Heart right ventricle (tissue), 16 donors: ENCODE results near the gene SFXN4. TPM values are rescaled to one million over a fixed set of nuclear protein-coding genes. Genes with fewer than 3 reads are reported as not detected.
"Not testable (repeated sequence)": the region's sequence is repeated elsewhere in the genome, so short reads cannot be mapped to it uniquely, and the experiment has no call there.

Source experiments
- ATAC-seq, 8 donors: fragments of 200-7000 bp; cut with Tn5 transposase; one replicate each; pipeline ENCODE4 v1.9.1; 2020; ENCODE audit warnings: mild to moderate bottlenecking in 8 of 8, moderate library complexity in 8 of 8, moderate number of reproducible peaks in 1 of 8
- DNase-seq, 2 donors: peaks; one replicate each; pipeline ENCODE4 v3.0.0-alpha.2; 2020
- H3K27ac ChIP-seq, 10 donors: fragments of 200-600 bp; sonication (generic) in 2 of 10; one replicate each; pipeline versions ENCODE4 v1.5.0 to v1.8.0; 2020 to 2022; ENCODE audit warnings: mild to moderate bottlenecking in 3 of 10
- H3K27me3 ChIP-seq, 7 donors: fragments of 200-600 bp; one replicate each; pipeline ENCODE4 v1.8.0; 2021 to 2022; ENCODE audit warnings: mild to moderate bottlenecking in 2 of 7
- H3K36me3 ChIP-seq, 9 donors: fragments of 200-600 bp; sonication (generic) in 1 of 9; one replicate each; pipeline versions ENCODE4 v1.5.0 to v1.8.0; 2020 to 2022; ENCODE audit warnings: mild to moderate bottlenecking in 2 of 9
- H3K4me1 ChIP-seq, 9 donors: fragments of 200-600 bp; sonication (generic) in 1 of 9; one replicate each; pipeline versions ENCODE4 v1.5.0 to v1.8.0; 2020 to 2022; ENCODE audit warnings: mild to moderate bottlenecking in 4 of 9
- H3K4me3 ChIP-seq, 10 donors: fragments of 200-600 bp; sonication (generic) in 2 of 10; one replicate each; pipeline versions ENCODE4 v1.5.0 to v1.8.0; 2020 to 2022; ENCODE audit warnings: mild to moderate bottlenecking in 7 of 10, moderate library complexity in 2 of 10
- H3K9me3 ChIP-seq, 11 donors: fragments of 200-600 bp in 10 of 11; sonication (generic) in 2 of 11; one replicate each; pipeline versions ENCODE4 v1.5.0 to v1.8.0; 2013 to 2022; ENCODE audit warnings: mild to moderate bottlenecking in 2 of 11, control low read depth in 1 of 11, moderate library complexity in 1 of 11
- WGBS, 2 donors: extraction: QIAGEN DNeasy Blood & Tissue Kit; methylation state at CpG; one replicate each; pipeline ENCODE4 v1.1.7; 2013; ENCODE audit warnings: inconsistent platforms in 1 of 2; 5-methylcytosine and 5-hydroxymethylcytosine counted together
- intact Hi-C, 10 donors: fragments of 100-400 bp; cut with DNase I; formaldehyde crosslinking; loops; one replicate each; pipeline versions ENCODE4 v1.11.1 to v1.14.2; 2022
- polyA plus RNA-seq, 2 donors: library from polyadenylated mRNA; stranded (reverse); fragments of 200-250 nt; gene quantifications; one replicate each; pipeline ENCODE4 v1.2.3, GENCODE V29; 2013
- total RNA-seq, 10 donors: library from RNA; stranded (reverse); fragmentation: NEBNext Ultra II Directional in 3 of 10; extraction: Animal tissue kit (Norgen Biotek cat#: 25700) in 3 of 10; gene quantifications; one replicate each; pipeline versions ENCODE4 v1.2.1 to v1.2.4, GENCODE V29; 2021 to 2023
- TF ChIP-seq, protein P1 (sequence below), 9 donors: fragments of 200-600 bp; sonication (generic) in 2 of 9; IDR thresholded peaks; one replicate each; pipeline versions ENCODE4 v1.5.0 to v1.8.0; 2021 to 2022; ENCODE audit warnings: antibody characterized with exemption in 9 of 9, mild to moderate bottlenecking in 5 of 9, moderate library complexity in 1 of 9
- donor health status: Arrhythmogenic right ventricular cardiomyopathy.
- donor health status: ischemic (EF 13 %, LVEDD 7.1; RV severe dilation, severe dysfunction).
- donor health status: healthy with polysubstance abuse.
- donor health status: DM: no; HTN: yes; CAD: no.
- donor health status: DM: no; HTN: no; CAD: no.
- donor health status: ischemic (EF 25% LVEDD 6.9; RV normal size, moderate dysfunction).
- donor health status: ischemic (EF 25% LVEDD 5.7; RV mildly dilated, moderate dysfunction).
- donor health status: healthy.
- donor health status: DM: yes; HTN: yes; CAD: no.
- donor health status: Ischemic cardiomyopathy.
- donor health status: ischemic (EF 35%, LVEDD 5.7; RV mildly dilated, moderate dysfunction).
- donor health status: nonischemic (EF 11% LVEDD 7.7; RV severe dilation, severe dysfunction).
- donor health status: DM: yes; HTN: yes; CAD: no.
- donor health status: PGD.
- donor health status: ischemic (EF 29% LVEDD 5.4; RV normal size, mild dysfunction).
- donor health status: nonischemic (EF 23%, LVEDD 6.1; RV moderate dilation, normal function).

SFXN4 gene
- total and polyA plus RNA-seq, 12 donors, result 32.3 to 95.2 (median 44.0) TPM

DNA sequence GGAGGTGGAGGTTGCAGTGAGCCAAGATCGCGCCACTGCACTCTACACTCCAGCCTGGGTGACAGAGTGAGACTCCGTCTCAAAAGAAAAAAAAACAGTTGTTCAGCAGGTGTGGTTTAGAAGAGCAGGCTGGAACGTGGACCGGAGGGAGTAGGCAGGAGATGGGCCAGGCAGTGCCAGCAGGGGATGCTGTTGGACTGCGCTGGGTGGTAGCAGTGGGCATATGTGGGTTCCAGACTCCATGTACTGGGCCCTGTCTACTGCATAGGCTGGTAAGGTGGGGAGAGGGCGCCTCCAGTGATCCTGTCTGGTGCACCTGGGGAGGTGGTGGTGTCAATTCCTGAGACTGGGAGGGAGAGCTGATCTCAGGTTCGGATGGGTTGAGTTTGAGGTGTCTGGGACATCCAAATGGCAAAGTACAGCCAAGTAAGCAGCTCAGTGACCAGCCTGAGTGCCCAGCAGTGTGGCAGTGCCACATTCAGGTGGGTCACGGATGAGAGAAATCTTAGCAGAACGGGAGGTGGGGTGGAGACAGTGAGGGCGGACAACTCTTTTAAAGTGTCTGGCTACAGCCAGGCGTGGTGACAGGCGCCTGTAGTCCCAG lies 25.9 kb downstream of the SFXN4 start:
- TF ChIP-seq, protein P1, sequence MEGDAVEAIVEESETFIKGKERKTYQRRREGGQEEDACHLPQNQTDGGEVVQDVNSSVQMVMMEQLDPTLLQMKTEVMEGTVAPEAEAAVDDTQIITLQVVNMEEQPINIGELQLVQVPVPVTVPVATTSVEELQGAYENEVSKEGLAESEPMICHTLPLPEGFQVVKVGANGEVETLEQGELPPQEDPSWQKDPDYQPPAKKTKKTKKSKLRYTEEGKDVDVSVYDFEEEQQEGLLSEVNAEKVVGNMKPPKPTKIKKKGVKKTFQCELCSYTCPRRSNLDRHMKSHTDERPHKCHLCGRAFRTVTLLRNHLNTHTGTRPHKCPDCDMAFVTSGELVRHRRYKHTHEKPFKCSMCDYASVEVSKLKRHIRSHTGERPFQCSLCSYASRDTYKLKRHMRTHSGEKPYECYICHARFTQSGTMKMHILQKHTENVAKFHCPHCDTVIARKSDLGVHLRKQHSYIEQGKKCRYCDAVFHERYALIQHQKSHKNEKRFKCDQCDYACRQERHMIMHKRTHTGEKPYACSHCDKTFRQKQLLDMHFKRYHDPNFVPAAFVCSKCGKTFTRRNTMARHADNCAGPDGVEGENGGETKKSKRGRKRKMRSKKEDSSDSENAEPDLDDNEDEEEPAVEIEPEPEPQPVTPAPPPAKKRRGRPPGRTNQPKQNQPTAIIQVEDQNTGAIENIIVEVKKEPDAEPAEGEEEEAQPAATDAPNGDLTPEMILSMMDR (IDR thresholded peaks at IDR 0.05), result peak in 7 of 9 donors; percentile 23 to 62 (median 34)
- Histone ChIP-seq H3K36me3 (peaks cover 0 to 56% (median 9%) of the 10 kb centered on the region in 9 donors), H3K27ac (peak overlapping the region in 1 of 10 donors; percentile 56), H3K9me3 (no peaks in the 10 kb centered on the region), H3K4me3 (no peak overlapping the region), H3K4me1 (peaks cover 0 to 29% (median 0%) of the 10 kb centered on the region in 9 donors), H3K27me3 (no peaks in the 10 kb centered on the region)
- ATAC-seq, result peak in 7 of 8 donors; percentile 34 to 66 (median 58)
- 85 to 87% methylated on average over 13 of the region's 13 CpGs for WGBS, 2 donors
- intact Hi-C loops, result no loop called here
- DNase-seq, result peak; percentile 9 to 29

DNA sequence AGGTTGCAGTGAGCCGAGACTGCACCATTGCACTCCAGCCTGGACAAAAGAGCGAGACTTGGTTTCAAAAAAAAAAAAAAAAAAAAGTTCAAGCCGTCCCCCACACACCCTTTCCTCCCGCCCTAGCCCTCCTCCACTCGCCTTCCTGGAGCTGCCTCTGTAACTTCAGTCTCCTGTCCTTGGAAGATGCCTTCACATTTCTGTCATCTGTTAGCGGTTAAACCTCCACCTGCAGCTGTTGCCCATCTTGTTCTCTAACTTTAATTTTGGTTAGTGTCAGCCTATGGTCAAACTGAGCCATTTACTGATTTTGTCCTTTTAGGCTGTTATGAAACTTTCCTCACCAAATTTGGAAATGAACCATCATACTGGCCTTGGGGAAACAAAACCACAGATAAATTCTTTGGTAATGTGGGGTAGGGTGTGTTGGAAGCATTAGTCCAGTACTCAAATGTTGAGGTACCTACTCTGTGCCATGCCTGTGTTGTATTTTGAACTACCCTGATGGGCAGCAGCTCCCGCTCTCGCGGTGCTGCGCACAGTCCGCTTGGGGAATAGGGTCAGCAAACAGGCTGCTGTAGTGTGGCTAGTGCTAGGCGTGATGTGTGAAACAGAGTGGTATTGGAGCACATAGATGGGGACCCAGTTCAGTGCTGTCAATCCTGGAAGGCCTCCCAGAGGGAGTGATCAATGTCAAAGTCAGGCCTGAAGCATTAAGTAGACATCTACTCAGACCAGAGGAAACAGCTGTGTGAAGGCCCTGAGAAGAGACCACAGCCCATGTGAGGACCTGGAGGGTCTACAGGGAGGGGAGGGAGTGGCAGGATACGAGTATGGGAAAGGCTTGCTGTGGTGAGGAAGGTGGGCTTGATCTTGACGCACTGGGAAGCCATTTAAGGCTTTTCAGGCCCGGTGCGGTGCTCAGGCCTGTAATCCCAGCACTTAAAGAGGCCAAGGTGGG lies 26.9 kb downstream of the SFXN4 start:
- 90 to 97% methylated on average over 16 of the region's 16 CpGs for WGBS, 2 donors
- peaks cover 0 to 58% (median 9%) of the 10 kb centered on the region in 9 donors for H3K36me3 ChIP-seq

DNA sequence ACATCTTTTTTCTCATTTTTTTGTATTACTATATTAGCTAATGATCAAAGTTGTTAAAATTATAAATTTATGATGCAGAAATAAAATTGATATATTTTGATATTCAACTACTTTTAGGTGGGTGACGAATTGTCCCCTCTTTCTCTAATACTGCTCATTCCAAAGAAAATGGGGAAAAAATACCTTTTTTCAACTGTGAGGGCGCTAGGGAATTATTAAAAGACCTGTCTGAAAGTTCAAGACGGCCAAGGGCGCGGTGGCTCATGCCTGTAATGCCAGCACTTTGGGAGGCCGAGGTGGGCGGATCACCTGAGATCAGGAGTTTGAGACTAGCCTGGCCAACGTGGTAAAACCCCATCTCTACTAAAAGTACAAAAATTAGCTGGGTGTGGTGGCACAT lies 27.6 kb downstream of the SFXN4 start:
- 82% methylated on average over 8 of the region's 8 CpGs for WGBS, 2 donors
- Histone ChIP-seq H3K4me1 (peaks cover 0 to 46% (median 0%) of the 10 kb centered on the region in 9 donors), H3K36me3 (peaks cover 0 to 59% (median 17%) of the 10 kb centered on the region in 9 donors)
- ATAC-seq, DNase-seq, H3K4me3 ChIP-seq, H3K27me3 ChIP-seq, H3K27ac ChIP-seq, intact Hi-C loops, H3K9me3 ChIP-seq: not testable (repeated sequence)

More for the DNA sequence above, 26.9 kb downstream of the SFXN4 start:
- DNase-seq (no peak), ATAC-seq (peak in 1 of 8 donors; percentile 5)
- peaks cover 0 to 39% (median 0%) of the 10 kb centered on the region in 9 donors for H3K4me1 ChIP-seq
- TF ChIP-seq, protein P1 (IDR thresholded peaks at IDR 0.05), result no peak
- no peaks in the 10 kb centered on the region for H3K9me3 ChIP-seq
- intact Hi-C loops, result no loop called here
- H3K4me3 ChIP-seq, result no peak overlapping the region
- no peaks in the 10 kb centered on the region for H3K27me3 ChIP-seq
- peak overlapping the region in 1 of 10 donors; percentile 56 for H3K27ac ChIP-seq

DNA sequence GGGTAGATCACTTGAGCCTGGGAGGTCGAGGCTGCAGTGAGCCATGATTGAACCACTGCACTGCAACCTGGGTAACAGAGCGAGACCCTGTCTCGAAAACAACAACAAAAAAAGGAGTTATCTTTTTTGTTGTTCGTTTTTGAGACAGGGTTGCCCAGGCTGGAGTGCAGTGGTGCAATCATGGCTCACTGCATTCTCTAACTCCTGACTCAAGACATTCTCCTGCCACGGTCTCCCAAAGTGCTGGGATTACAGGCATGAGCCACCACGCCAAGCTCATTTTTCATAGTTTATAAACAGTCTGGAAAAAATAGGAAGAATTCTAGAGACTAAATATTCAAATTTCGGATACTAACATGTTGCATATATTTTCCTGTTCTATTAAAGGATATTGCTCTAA lies 29.4 kb downstream of the SFXN4 start:
- H3K4me1 ChIP-seq, result peaks cover 0 to 64% (median 8%) of the 10 kb centered on the region in 9 donors
- H3K4me3 ChIP-seq, result no peak overlapping the region
- intact Hi-C loops, result no loop called here
- TF ChIP-seq, protein P1 (IDR thresholded peaks at IDR 0.05), result no peak
- no peak for DNase-seq
- peak overlapping the region in 2 of 10 donors; percentile 5 to 89 for H3K27ac ChIP-seq
- H3K9me3 ChIP-seq, result no peaks in the 10 kb centered on the region
- WGBS, 2 donors, result 87 to 88% methylated on average over 7 of the region's 7 CpGs
- peaks cover 0 to 59% (median 17%) of the 10 kb centered on the region in 9 donors for H3K36me3 ChIP-seq
- no peak for ATAC-seq
- H3K27me3 ChIP-seq, result no peaks in the 10 kb centered on the region
